WERI-Rb-1 (cell line): ENCODE results near the gene PSD.

ENCODE experiments used
- DNase-seq: peaks from one replicate; pipeline ENCODE4 v3.0.0-alpha.2; 2020
- H3K27ac ChIP-seq: fragments of 250-450 bp; sonication (Bioruptor Pico); 2 replicates; pipeline ENCODE4 v1.5.1; 2020; ENCODE audit warnings: mild to moderate bottlenecking, moderate library complexity
- H3K27me3 ChIP-seq: fragments of 250-450 bp; sonication (Bioruptor Pico); 2 replicates; pipeline ENCODE4 v1.5.1; 2021; ENCODE audit warnings: mild to moderate bottlenecking, low read depth, moderate library complexity; ENCODE audit not compliant: insufficient read depth, severe bottlenecking
- H3K36me3 ChIP-seq: fragments of 250-450 bp; sonication (Bioruptor Pico); 2 replicates; pipeline ENCODE4 v1.5.1; 2020; ENCODE audit warnings: mild to moderate bottlenecking, moderate library complexity
- H3K4me3 ChIP-seq: 2 replicates; pipeline ENCODE4 v1.5.1; 2011; ENCODE audit warnings: low read depth, mild to moderate bottlenecking, control low read depth, low read length
- H3K9me3 ChIP-seq: fragments of 250-450 bp; sonication (Bioruptor Pico); 2 replicates; pipeline ENCODE4 v1.5.1; 2021; ENCODE audit warnings: mild to moderate bottlenecking, moderate library complexity; ENCODE audit not compliant: severe bottlenecking
- CTCF ChIP-seq: IDR thresholded peaks from 2 replicates; pipeline ENCODE4 v1.5.1; 2011; ENCODE audit warnings: low read depth, mild to moderate bottlenecking, control low read depth, inconsistent platforms, low read length

PSD gene

GRCh38 chr10:102421507-102421756 lies 2.8 kb upstream of the PSD start:
- Histone ChIP-seq H3K27me3 (no peaks in the 10 kb centered on the region), H3K27ac (peak overlapping the region; percentile 99), H3K36me3 (peaks cover 42% of the 10 kb centered on the region), H3K4me3 (peak overlapping the region; percentile 88), H3K9me3 (no peaks in the 10 kb centered on the region)
- no peak for TF ChIP-seq CTCF
- no peak for DNase-seq

- peak within 1 kb of the TSS; percentile 99 for H3K27ac ChIP-seq
- TF ChIP-seq CTCF = no peak
- peak; percentile 96 for DNase-seq
- H3K9me3 ChIP-seq = no peaks in the 10 kb centered on the region
- peak within 1 kb of the TSS; percentile 88 for H3K4me3 ChIP-seq
- peaks cover 46% of the 10 kb centered on the region for H3K36me3 ChIP-seq
- no peaks in the 10 kb centered on the region for H3K27me3 ChIP-seq
Measured at GRCh38 chr10:102420714-102421506, 2.3 kb upstream of the PSD start, which contains the start of gene FBXL15. FBXL15 (plus strand) TSS chr10:102420836; CDS start chr10:102421130, 294 bp downstream.

- peak overlapping the region; percentile 99 for H3K27ac ChIP-seq
- peaks cover 52% of the 10 kb centered on the region for H3K36me3 ChIP-seq
- peak overlapping the region; percentile 88 for H3K4me3 ChIP-seq
- no peak for TF ChIP-seq CTCF
- DNase-seq = no peak
- H3K9me3 ChIP-seq = no peaks in the 10 kb centered on the region
- no peaks in the 10 kb centered on the region for H3K27me3 ChIP-seq
Measured at GRCh38 chr10:102420181-102420713, 1.7 kb upstream of the PSD start.

- H3K4me3 ChIP-seq = peak overlapping the region; percentile 88
- no peaks in the 10 kb centered on the region for H3K27me3 ChIP-seq
- no peak for TF ChIP-seq CTCF
- DNase-seq = peak; percentile 91
- H3K27ac ChIP-seq = peak overlapping the region; percentile 99
- H3K36me3 ChIP-seq = peaks cover 56% of the 10 kb centered on the region
- H3K9me3 ChIP-seq = no peaks in the 10 kb centered on the region
Measured at GRCh38 chr10:102419269-102420180, 940 bp upstream of the PSD start.

GRCh38 chr10:102416695-102417094 lies 1.9 kb downstream of the PSD start:
- Histone ChIP-seq H3K36me3 (peaks cover 52% of the 10 kb centered on the region), H3K27me3 (no peaks in the 10 kb centered on the region)
- no peak for DNase-seq

More at GRCh38 chr10:102416695-102417094, 1.9 kb downstream of the PSD start:
- peak overlapping the region; percentile 21 for H3K4me3 ChIP-seq
- H3K9me3 ChIP-seq = no peaks in the 10 kb centered on the region
- no peak for TF ChIP-seq CTCF
- H3K27ac ChIP-seq = peak overlapping the region; percentile 99
